ENCODE data around the gene CRELD2.
A peak's percentile ranks its signal among the peaks of the same experiment; 100 is the strongest.

Gene CRELD2

GRCh38 chr22:49960159-49961004 is 41.9 kb downstream of the CRELD2 start, which contains the start of gene PIM3:
TSS of gene PIM3 (plus strand) at chr22:49960772. CDS start at chr22:49960948, 176 bp downstream.
- Histone ChIP-seq H3K36me3 (ENCODE audit: insufficient read depth, low read length) (no peaks in the 10 kb centered on the region), H3K4me3 (ENCODE audit: low read depth, low read length) (peak within 1 kb of the TSS; percentile 90), H3K27ac (ENCODE audit: low read depth, low read length) (peak within 1 kb of the TSS; percentile 77; the same call in 1 of the 2 replicates), H3K27me3 (ENCODE audit: insufficient read depth, low read length) (no peaks in the 10 kb centered on the region), H3K4me1 (ENCODE audit: control insufficient read depth, insufficient read depth, low read length, unreplicated experiment) (peaks cover 8% of the 10 kb centered on the region), H2AFZ (ENCODE audit: low read length, unreplicated experiment) (no peak within 1 kb of the TSS), H3K79me2 (ENCODE audit: control insufficient read depth, insufficient read depth, low read length, unreplicated experiment) (peaks cover 25% of the 10 kb centered on the region)

- Histone ChIP-seq H3K4me3 (ENCODE audit: low read depth, low read length) (peak overlapping the region; percentile 90), H3K27ac (ENCODE audit: low read depth, low read length) (peak overlapping the region; percentile 77; the same call in 1 of the 2 replicates), H3K36me3 (ENCODE audit: insufficient read depth, low read length) (no peaks in the 10 kb centered on the region), H3K27me3 (ENCODE audit: insufficient read depth, low read length) (no peaks in the 10 kb centered on the region), H2AFZ (ENCODE audit: low read length, unreplicated experiment) (no peak overlapping the region), H3K4me1 (ENCODE audit: control insufficient read depth, insufficient read depth, low read length, unreplicated experiment) (peaks cover 8% of the 10 kb centered on the region), H3K79me2 (ENCODE audit: control insufficient read depth, insufficient read depth, low read length, unreplicated experiment) (peaks cover 25% of the 10 kb centered on the region)
Measured at GRCh38 chr22:49961005-49961600, 42.7 kb downstream of the CRELD2 start.

GRCh38 chr22:49961601-49962011 is 43.2 kb downstream of the CRELD2 start:
- Histone ChIP-seq H3K4me3 (ENCODE audit: low read depth, low read length) (peak overlapping the region; percentile 90), H2AFZ (ENCODE audit: low read length, unreplicated experiment) (no peak overlapping the region), H3K36me3 (ENCODE audit: insufficient read depth, low read length) (no peaks in the 10 kb centered on the region), H3K27ac (ENCODE audit: low read depth, low read length) (peak overlapping the region; percentile 77; the same call in 1 of the 2 replicates), H3K79me2 (ENCODE audit: control insufficient read depth, insufficient read depth, low read length, unreplicated experiment) (peaks cover 25% of the 10 kb centered on the region), H3K4me1 (ENCODE audit: control insufficient read depth, insufficient read depth, low read length, unreplicated experiment) (peaks cover 11% of the 10 kb centered on the region), H3K27me3 (ENCODE audit: insufficient read depth, low read length) (no peaks in the 10 kb centered on the region)

- H3K27ac ChIP-seq (ENCODE audit: low read depth, low read length), result peak overlapping the region; percentile 77
- H3K4me3 ChIP-seq (ENCODE audit: low read depth, low read length), result peak overlapping the region; percentile 90
- peaks cover 16% of the 10 kb centered on the region for H3K4me1 ChIP-seq (ENCODE audit: control insufficient read depth, insufficient read depth, low read length, unreplicated experiment)
- H3K79me2 ChIP-seq (ENCODE audit: control insufficient read depth, insufficient read depth, low read length, unreplicated experiment), result peaks cover 25% of the 10 kb centered on the region
- no peaks in the 10 kb centered on the region for H3K27me3 ChIP-seq (ENCODE audit: insufficient read depth, low read length)
- H3K36me3 ChIP-seq (ENCODE audit: insufficient read depth, low read length), result no peaks in the 10 kb centered on the region
- H2AFZ ChIP-seq (ENCODE audit: low read length, unreplicated experiment), result no peak overlapping the region
Measured at GRCh38 chr22:49962012-49962750, 43.7 kb downstream of the CRELD2 start.

- H2AFZ ChIP-seq (ENCODE audit: low read length, unreplicated experiment), result no peak overlapping the region
- peaks cover 25% of the 10 kb centered on the region for H3K79me2 ChIP-seq (ENCODE audit: control insufficient read depth, insufficient read depth, low read length, unreplicated experiment)
- H3K27me3 ChIP-seq (ENCODE audit: insufficient read depth, low read length), result no peaks in the 10 kb centered on the region
- no peaks in the 10 kb centered on the region for H3K36me3 ChIP-seq (ENCODE audit: insufficient read depth, low read length)
- H3K27ac ChIP-seq (ENCODE audit: low read depth, low read length), result peak overlapping the region; percentile 77
- peak overlapping the region; percentile 90 for H3K4me3 ChIP-seq (ENCODE audit: low read depth, low read length)
- H3K4me1 ChIP-seq (ENCODE audit: control insufficient read depth, insufficient read depth, low read length, unreplicated experiment), result peaks cover 23% of the 10 kb centered on the region
Measured at GRCh38 chr22:49962751-49963646, 44.6 kb downstream of the CRELD2 start.

GRCh38 chr22:49963647-49964026 is 45.2 kb downstream of the CRELD2 start:
- Histone ChIP-seq H3K36me3 (ENCODE audit: insufficient read depth, low read length) (no peaks in the 10 kb centered on the region), H3K79me2 (ENCODE audit: control insufficient read depth, insufficient read depth, low read length, unreplicated experiment) (peaks cover 25% of the 10 kb centered on the region), H2AFZ (ENCODE audit: low read length, unreplicated experiment) (no peak overlapping the region), H3K4me1 (ENCODE audit: control insufficient read depth, insufficient read depth, low read length, unreplicated experiment) (peaks cover 23% of the 10 kb centered on the region), H3K27me3 (ENCODE audit: insufficient read depth, low read length) (no peaks in the 10 kb centered on the region), H3K27ac (ENCODE audit: low read depth, low read length) (no peak overlapping the region), H3K4me3 (ENCODE audit: low read depth, low read length) (peak overlapping the region; percentile 90)

GRCh38 chr22:49964136-49965090 is 46.0 kb downstream of the CRELD2 start:
- Histone ChIP-seq H3K4me1 (ENCODE audit: control insufficient read depth, insufficient read depth, low read length, unreplicated experiment) (peaks cover 23% of the 10 kb centered on the region), H3K4me3 (ENCODE audit: low read depth, low read length) (no peak overlapping the region), H3K27ac (ENCODE audit: low read depth, low read length) (no peak overlapping the region), H3K79me2 (ENCODE audit: control insufficient read depth, insufficient read depth, low read length, unreplicated experiment) (peaks cover 25% of the 10 kb centered on the region), H3K27me3 (ENCODE audit: insufficient read depth, low read length) (no peaks in the 10 kb centered on the region), H2AFZ (ENCODE audit: low read length, unreplicated experiment) (no peak overlapping the region), H3K36me3 (ENCODE audit: insufficient read depth, low read length) (no peaks in the 10 kb centered on the region)

GRCh38 chr22:49965091-49966040 is 46.9 kb downstream of the CRELD2 start:
- Histone ChIP-seq H3K27me3 (ENCODE audit: insufficient read depth, low read length) (no peaks in the 10 kb centered on the region), H3K36me3 (ENCODE audit: insufficient read depth, low read length) (no peaks in the 10 kb centered on the region), H3K79me2 (ENCODE audit: control insufficient read depth, insufficient read depth, low read length, unreplicated experiment) (peaks cover 25% of the 10 kb centered on the region), H3K27ac (ENCODE audit: low read depth, low read length) (no peak overlapping the region), H2AFZ (ENCODE audit: low read length, unreplicated experiment) (no peak overlapping the region), H3K4me1 (ENCODE audit: control insufficient read depth, insufficient read depth, low read length, unreplicated experiment) (peaks cover 27% of the 10 kb centered on the region), H3K4me3 (ENCODE audit: low read depth, low read length) (no peak overlapping the region)
